22Rv1 (cell line): ENCODE data around the gene FRAT2.

ENCODE experiments used
- ZFX ChIP-seq: fragments of 450-650 bp; IDR thresholded peaks from 2 replicates; pipeline ENCODE4 v1.6.1; 2017; ENCODE audit warnings: antibody characterized with exemption, borderline replicate concordance
- TF ChIP-seq, protein P1 (sequence below): fragments of 450-650 bp; IDR thresholded peaks from 2 replicates; pipeline ENCODE4 v1.5.1; 2017; ENCODE audit warnings: mild to moderate bottlenecking

- TF ChIP-seq, protein P1, sequence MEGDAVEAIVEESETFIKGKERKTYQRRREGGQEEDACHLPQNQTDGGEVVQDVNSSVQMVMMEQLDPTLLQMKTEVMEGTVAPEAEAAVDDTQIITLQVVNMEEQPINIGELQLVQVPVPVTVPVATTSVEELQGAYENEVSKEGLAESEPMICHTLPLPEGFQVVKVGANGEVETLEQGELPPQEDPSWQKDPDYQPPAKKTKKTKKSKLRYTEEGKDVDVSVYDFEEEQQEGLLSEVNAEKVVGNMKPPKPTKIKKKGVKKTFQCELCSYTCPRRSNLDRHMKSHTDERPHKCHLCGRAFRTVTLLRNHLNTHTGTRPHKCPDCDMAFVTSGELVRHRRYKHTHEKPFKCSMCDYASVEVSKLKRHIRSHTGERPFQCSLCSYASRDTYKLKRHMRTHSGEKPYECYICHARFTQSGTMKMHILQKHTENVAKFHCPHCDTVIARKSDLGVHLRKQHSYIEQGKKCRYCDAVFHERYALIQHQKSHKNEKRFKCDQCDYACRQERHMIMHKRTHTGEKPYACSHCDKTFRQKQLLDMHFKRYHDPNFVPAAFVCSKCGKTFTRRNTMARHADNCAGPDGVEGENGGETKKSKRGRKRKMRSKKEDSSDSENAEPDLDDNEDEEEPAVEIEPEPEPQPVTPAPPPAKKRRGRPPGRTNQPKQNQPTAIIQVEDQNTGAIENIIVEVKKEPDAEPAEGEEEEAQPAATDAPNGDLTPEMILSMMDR, result no peak
- TF ChIP-seq ZFX, result no peak
Measured at GRCh38 chr10:97373456-97373855, 38.9 kb upstream of the FRAT2 start.
